ENCODE data around the gene ARRDC4.

GRCh38 chr15:97991972-97992541 lies 31.6 kb downstream of the ARRDC4 start:
- no peak for TF ChIP-seq POLR2AphosphoS5 (IDR thresholded peaks at IDR 0.05; ENCODE audit: borderline replicate concordance, low read depth, low read length)
- TF ChIP-seq EZH2 (IDR thresholded peaks at IDR 0.05): no peak
- no peak for TF ChIP-seq FOXP2 (optimal IDR thresholded peaks at IDR 0.05; ENCODE audit: control extremely low read depth, extremely low read length, insufficient read depth)

Measured in SK-N-MC (cell line).